ENCODE data around the gene MYBPH.

- TF ChIP-seq POLR2AphosphoS5 (IDR thresholded peaks at IDR 0.05) (no peak), EP300 (IDR thresholded peaks at IDR 0.05) (no peak), POLR2A (IDR thresholded peaks at IDR 0.05) (no peak)
- TF ChIP-seq, protein P1, sequence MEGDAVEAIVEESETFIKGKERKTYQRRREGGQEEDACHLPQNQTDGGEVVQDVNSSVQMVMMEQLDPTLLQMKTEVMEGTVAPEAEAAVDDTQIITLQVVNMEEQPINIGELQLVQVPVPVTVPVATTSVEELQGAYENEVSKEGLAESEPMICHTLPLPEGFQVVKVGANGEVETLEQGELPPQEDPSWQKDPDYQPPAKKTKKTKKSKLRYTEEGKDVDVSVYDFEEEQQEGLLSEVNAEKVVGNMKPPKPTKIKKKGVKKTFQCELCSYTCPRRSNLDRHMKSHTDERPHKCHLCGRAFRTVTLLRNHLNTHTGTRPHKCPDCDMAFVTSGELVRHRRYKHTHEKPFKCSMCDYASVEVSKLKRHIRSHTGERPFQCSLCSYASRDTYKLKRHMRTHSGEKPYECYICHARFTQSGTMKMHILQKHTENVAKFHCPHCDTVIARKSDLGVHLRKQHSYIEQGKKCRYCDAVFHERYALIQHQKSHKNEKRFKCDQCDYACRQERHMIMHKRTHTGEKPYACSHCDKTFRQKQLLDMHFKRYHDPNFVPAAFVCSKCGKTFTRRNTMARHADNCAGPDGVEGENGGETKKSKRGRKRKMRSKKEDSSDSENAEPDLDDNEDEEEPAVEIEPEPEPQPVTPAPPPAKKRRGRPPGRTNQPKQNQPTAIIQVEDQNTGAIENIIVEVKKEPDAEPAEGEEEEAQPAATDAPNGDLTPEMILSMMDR (IDR thresholded peaks at IDR 0.05) = no peak
Measured at GRCh38 chr1:203187304-203187685, 11.7 kb upstream of the MYBPH start.

Measured in sigmoid colon (tissue), 4 donors.